WI38 (cell line): ENCODE results near the gene LAMC2.

Experiments
- H3K4me3 ChIP-seq: 2 replicates; pipeline ENCODE4 v1.5.1; 2011; ENCODE audit warnings: low read depth, mild to moderate bottlenecking, control low read depth, low read length
- TF ChIP-seq, protein P1 (sequence below): IDR thresholded peaks from 2 replicates; pipeline ENCODE4 v1.5.1; 2012; ENCODE audit warnings: low read depth, mild to moderate bottlenecking, control low read depth, low read length

The LAMC2 gene

DNA sequence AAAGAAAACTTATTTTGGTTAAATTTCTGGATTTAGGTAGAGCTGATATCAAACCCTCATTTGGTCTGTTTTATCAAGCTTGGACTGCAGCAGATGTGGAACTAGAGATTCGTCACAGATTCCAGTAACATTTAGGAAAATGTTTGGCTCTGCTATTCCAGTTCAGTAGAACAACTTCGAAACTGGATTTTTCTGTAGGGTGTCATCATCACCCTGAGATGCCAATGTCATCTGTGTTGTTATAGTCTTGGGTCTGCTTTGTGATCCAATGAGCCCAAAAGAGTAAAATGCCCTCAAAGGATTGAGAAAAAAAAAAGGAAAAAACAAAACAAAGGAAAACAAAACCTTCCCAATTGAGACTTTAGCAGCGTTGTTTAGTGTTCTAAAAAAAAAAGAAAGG lies 55.4 kb downstream of the LAMC2 start:
- TF ChIP-seq, protein P1, sequence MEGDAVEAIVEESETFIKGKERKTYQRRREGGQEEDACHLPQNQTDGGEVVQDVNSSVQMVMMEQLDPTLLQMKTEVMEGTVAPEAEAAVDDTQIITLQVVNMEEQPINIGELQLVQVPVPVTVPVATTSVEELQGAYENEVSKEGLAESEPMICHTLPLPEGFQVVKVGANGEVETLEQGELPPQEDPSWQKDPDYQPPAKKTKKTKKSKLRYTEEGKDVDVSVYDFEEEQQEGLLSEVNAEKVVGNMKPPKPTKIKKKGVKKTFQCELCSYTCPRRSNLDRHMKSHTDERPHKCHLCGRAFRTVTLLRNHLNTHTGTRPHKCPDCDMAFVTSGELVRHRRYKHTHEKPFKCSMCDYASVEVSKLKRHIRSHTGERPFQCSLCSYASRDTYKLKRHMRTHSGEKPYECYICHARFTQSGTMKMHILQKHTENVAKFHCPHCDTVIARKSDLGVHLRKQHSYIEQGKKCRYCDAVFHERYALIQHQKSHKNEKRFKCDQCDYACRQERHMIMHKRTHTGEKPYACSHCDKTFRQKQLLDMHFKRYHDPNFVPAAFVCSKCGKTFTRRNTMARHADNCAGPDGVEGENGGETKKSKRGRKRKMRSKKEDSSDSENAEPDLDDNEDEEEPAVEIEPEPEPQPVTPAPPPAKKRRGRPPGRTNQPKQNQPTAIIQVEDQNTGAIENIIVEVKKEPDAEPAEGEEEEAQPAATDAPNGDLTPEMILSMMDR = no peak
- no peak overlapping the region for H3K4me3 ChIP-seq

DNA sequence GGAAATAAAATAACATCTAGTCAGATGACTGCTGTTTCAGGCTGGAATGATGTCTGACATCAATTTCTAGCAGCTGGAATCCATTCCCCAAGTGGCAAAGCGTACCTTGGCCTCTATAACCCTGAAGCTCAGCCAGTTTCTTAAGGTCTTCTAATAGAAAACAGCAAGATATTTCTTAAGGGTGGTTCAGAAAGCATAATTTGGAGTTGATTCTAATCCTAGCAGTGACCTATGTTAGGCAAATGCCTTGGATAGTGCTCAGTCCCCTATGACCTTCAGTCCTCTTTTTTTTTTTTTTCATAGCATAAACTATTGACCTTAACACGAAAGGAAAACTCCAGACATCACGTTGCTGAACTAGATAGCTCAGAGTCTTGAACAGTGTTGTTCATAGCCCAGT lies 56.5 kb downstream of the LAMC2 start:
- TF ChIP-seq, protein P1 = no peak
- H3K4me3 ChIP-seq = no peak overlapping the region

DNA sequence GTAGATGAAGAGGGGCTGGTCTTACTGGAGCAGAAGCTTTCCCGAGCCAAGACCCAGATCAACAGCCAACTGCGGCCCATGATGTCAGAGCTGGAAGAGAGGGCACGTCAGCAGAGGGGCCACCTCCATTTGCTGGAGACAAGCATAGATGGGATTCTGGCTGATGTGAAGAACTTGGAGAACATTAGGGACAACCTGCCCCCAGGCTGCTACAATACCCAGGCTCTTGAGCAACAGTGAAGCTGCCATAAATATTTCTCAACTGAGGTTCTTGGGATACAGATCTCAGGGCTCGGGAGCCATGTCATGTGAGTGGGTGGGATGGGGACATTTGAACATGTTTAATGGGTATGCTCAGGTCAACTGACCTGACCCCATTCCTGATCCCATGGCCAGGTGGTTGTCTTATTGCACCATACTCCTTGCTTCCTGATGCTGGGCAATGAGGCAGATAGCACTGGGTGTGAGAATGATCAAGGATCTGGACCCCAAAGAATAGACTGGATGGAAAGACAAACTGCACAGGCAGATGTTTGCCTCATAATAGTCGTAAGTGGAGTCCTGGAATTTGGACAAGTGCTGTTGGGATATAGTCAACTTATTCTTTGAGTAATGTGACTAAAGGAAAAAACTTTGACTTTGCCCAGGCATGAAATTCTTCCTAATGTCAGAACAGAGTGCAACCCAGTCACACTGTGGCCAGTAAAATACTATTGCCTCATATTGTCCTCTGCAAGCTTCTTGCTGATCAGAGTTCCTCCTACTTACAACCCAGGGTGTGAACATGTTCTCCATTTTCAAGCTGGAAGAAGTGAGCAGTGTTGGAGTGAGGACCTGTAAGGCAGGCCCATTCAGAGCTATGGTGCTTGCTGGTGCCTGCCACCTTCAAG lies 57.3 kb downstream of the LAMC2 start:
- TF ChIP-seq, protein P1 = no peak
- no peak overlapping the region for H3K4me3 ChIP-seq

DNA sequence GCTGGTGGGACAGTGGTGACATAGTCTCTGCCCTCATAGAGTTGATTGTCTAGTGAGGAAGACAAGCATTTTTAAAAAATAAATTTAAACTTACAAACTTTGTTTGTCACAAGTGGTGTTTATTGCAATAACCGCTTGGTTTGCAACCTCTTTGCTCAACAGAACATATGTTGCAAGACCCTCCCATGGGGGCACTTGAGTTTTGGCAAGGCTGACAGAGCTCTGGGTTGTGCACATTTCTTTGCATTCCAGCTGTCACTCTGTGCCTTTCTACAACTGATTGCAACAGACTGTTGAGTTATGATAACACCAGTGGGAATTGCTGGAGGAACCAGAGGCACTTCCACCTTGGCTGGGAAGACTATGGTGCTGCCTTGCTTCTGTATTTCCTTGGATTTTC lies 58.4 kb downstream of the LAMC2 start:
- H3K4me3 ChIP-seq = no peak overlapping the region
- TF ChIP-seq, protein P1 = no peak

DNA sequence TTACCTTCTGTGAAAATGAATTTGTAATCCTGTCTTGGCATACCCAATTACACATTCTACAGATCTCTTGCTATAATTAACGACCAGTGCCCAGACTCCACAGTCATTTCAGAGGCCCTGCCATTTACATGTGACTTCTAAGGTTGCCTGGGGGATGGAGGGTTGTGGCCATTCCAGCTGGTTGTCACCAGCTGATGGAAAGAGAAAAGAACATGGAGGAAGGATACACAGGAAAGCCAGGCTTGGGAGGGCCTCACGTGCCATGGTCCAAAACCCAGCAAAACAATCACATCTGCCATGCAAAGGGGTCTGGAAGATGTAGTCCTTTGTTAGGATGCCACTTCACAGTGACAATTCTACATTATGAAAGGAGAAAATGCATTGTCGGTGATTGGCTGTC lies 59.3 kb downstream of the LAMC2 start:
- TF ChIP-seq, protein P1 = no peak
- no peak overlapping the region for H3K4me3 ChIP-seq

DNA sequence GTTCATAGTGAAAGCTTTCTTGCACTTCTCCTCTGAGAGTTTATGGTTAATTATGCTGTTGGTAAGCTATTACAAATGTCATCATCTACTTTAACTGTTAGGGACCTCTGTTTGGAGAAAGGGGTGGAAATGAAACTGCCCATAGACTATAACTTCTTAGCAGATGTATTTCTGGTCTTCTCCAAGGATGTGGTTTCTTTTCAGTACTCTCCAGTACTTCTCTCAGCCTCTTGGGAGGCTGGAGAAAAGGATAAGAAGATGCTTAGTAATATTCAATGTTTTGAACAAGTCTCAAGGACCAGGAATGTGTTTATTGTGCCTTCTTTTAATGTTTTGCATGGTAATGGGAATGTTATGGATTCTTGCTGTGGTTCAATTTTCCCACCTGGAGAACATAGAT lies 60.4 kb downstream of the LAMC2 start:
- H3K4me3 ChIP-seq = no peak overlapping the region
- TF ChIP-seq, protein P1 = no peak

DNA sequence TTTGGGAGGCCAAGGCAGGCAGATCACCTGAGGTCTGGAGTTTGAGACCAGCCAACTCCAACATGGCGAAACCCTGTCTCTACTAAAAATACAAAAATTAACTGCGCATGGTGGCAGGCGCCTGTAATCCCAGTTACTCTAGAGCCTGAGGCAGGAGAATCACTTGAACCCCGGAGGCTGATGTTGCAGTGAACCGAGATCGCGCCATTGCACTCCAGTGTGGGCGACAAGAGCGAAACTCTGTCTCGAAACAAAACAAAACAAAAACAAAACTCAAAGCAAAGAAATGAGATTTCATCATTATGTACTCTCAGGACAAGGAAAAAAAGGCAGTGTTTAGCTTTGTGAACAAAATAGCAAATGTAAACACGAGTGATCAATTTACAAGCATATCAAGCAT lies 61.0 kb downstream of the LAMC2 start:
- no peak overlapping the region for H3K4me3 ChIP-seq
- TF ChIP-seq, protein P1 = no peak
